ENCODE measurements around the gene AHSA1.
A peak's percentile ranks its signal among the peaks of the same experiment; 100 is the strongest.
"Not testable (repeated sequence)": the region's sequence is repeated elsewhere in the genome, so short reads cannot be mapped to it uniquely, and the experiment has no call there.

Gene AHSA1

DNA sequence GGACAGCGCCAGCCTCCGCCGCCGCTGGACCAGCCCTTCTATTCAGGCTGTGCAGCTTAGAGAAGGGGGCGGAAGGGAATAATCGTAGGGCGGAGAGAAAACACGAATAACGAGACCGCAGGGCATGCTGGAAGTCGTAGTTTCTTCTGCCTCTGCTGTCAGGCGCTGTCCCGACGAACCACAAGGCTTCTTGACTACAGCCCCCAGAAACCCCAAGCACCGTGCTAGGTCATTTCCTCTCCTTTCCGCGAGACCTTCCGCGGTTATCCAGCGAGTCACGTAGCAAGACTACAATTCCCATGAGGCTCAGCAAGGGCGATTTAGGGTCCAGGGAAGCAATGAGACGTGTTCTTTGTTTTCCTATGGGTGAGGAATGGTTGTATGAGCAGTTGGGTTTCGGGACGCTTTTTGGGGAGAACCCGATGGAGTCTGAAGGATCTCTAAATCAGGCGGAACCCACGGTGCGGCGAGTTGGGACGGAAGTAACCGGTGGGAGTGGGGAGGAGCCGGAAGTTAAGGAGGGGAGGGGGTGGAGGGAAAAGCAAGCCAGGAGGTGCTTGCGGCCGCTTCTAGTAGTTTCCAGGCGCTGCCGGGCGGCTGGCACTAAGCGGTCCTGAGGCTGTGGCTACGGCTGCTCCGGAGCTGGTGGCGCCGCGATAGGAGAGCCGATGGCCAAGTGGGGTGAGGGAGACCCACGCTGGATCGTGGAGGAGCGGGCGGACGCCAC, at the start of gene AHSA1, which contains the start of gene VIPAS39:
Gene AHSA1 (plus strand): TSS at position 572 of the 727 bp plus-strand sequence. CDS start 97 bp downstream, at position 669.
Gene VIPAS39 (minus strand): TSS at position 80 of the 727 bp plus-strand sequence. CDS start 3,499 bp downstream, outside the sequence.
- DNase-seq = peak; percentile 90

GRCh38 chr14:77409131-77409533, 48.8 kb upstream of the AHSA1 start:
- no peak for DNase-seq

DNA sequence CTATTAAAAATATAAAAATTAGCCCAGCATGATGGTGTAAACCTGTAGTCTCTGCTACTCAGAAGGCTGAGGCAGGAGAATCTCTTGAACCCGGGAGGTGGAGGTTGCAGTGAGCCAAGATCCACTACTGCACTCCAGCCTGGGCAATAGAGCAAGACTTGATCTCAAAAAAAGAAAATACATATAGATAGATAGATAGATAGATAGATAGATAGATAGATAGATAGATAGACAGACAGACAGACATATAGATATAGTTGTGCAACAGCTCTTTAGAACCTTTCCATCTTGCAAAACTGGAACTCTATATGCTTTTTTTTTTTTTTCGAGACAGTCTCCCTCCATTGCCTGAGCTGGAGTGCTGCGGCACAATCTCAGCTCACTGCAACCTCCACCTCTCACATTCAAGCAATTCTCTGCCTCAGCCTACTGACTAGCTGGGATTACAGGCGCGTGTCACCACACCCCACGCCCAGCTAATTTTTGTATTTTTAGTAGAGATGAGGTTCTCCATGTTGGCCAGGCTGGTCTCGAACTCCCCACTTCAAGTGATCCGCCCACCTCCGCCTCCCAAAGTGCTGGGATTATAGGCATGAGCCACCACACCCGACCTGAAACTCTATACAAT, 42.4 kb upstream of the AHSA1 start:
- DNase-seq = not testable (repeated sequence)

GRCh38 chr14:77416098-77416497, 41.8 kb upstream of the AHSA1 start:
- DNase-seq = not testable (repeated sequence)

GRCh38 chr14:77416836-77417235, 41.1 kb upstream of the AHSA1 start:
- DNase-seq = no peak

DNA sequence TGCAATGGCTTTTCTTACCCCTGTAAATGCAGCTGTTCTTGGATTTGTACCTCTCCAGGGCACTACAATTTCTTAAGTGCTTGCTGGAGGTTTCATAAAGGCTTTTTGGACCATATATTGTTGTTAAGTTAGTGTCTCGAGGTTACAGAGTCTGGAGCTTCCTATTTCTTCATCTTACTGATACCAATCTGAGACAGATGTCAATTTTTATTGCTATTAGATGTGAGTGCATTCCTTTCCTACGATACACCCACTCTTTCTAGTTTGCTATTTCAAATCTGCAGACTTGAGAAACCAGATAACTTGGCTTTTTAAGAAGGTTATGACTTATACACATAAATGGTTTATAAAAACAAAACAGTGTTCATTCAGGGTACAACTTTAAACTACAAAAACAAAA, 36.7 kb upstream of the AHSA1 start:
- DNase-seq = no peak

DNA sequence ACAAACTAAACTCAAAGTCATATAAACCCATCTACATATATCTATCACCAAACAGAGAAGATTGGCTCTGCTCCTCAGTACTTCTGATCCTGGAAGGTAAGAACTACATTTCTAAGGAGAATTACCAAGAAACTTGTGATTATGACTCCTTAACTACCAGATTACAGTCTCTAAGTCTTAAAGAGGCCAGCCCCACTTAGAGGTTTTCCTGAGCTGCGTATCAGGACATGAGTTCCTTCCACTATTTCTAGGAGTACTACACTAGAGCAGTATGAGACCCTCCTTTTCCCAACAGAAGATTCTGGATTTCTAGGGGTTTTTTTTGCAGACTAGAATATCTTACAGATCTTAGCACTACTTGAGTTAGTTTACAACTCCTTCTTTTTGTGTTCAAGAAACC, 34.5 kb upstream of the AHSA1 start, which contains the start of gene NOXRED1:
Gene NOXRED1 (minus strand): TSS at position 101 of the 400 bp plus-strand sequence. CDS start 634 bp downstream, outside the sequence.
- DNase-seq = no peak

- DNase-seq = no peak
Observed at GRCh38 chr14:77424862-77425261, 33.0 kb upstream of the AHSA1 start.

GRCh38 chr14:77426396-77426795, 31.5 kb upstream of the AHSA1 start:
- DNase-seq = no peak

DNA sequence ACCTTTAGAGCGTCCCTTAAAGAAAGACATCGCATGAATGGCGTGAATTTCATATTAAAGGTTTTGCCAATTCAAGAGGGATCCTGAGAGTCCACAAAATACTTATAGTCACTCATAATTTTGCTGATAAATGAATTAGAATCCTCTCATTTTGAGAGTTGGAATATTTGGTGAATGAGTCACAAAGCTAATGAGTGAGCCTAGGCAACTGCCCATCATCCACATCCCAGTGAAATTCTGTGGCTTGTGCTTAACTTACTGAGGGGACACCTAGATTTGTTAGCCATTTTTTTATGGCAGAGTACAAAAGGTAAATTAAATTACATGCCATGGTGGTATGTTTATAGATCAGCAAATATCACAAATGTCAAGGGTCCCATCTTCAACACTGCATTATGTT, 21.9 kb upstream of the AHSA1 start:
- no peak for DNase-seq

DNA sequence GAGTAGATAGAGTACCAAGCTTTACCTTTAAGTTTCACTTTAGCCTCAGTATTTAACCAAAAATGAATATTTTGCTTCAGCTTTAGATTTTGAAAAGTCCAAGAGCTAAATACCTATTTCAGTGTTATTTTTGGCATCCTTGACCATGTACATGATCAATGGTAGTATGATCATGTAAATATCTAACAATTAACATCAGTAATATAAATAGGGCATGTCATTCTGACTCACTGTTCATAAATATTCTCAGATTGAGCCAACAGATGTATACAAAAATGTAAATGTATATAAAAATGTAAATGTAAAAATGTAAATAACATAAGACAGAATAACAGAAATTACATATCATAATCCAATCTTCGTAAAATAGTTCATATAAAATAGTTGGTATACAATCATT, 19.3 kb upstream of the AHSA1 start:
- no peak for DNase-seq

GRCh38 chr14:77439861-77440260, 18.0 kb upstream of the AHSA1 start:
- DNase-seq = no peak

DNA sequence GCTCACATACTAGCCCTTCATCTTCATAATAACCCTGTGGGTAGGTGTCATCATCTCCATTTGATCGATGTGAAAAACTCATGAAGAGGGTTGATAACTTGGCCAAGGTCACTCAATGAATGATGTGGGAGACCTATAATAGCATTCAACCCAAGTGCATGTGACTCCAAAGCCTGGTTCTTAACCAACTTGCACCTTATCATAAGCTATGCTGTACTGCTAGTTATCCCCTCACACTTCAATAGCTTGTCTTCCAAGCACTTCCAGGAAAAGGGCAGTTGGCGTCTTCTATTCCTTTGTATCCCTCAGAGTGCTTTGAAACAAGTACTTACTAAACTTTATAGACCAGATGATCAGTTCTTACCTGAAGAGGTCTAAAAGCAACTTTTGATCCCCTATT, 15.7 kb upstream of the AHSA1 start:
- DNase-seq = no peak

GRCh38 chr14:77455966-77456640, 1.8 kb upstream of the AHSA1 start:
- no peak for DNase-seq

DNA sequence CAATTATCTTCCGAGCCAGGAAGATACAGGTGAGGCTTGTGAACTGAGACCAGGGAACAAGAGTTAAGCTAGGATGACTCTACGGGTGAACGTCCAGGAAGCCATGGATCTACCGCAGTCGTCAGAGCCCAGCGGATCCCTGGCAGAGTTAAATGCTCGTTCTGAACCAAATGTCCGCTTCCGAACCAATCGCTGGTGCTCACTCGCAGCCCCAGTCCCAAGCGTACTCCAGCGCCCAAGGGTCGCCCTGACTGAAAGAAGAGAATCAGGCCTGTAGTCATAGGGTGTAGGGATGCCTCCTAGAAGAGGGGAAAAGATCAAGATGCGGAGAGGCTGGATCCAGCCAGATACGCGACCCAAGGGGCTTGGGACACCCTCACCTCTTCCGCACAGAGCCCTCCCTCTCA, 775 bp upstream of the AHSA1 start:
- DNase-seq = no peak

DNA sequence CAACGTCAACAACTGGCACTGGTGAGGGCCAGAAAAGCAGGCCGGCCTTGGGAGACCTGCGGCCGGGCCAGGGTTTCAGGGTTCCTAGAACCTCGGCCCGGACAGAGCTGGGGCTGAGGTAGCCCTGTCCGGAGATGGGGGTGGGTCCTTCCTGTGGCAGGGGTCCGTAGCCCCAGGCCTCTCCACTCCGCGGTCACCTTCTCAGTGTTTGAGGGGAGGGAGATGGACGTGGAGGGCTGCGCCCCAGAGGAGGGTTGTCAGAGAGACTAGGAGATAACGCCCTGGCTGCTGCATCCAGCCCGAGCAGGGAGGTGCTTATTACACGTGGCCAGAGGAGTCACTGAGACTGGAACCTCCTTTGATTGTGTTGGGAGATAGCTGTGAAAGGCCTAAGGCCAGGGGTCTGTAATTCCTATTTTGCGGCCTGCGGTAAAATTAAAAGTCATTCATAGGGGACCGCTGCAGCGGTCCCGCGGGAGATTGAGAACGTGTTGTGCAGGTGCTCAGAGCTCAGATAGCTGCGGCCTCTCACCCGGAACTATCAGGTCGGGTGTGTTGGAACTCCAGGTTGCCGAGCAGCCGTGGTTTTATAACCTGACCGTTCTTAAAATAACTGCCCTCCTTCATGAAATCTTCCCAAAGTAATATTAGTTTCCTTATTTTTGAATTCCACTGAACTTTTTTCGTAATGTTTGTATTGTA, 507 bp downstream of the AHSA1 start:
- no peak for DNase-seq

GRCh38 chr14:77459072-77459723, 1.3 kb downstream of the AHSA1 start:
- DNase-seq = peak; percentile 14

- no peak for DNase-seq
Observed at GRCh38 chr14:77467801-77468200, 9.9 kb downstream of the AHSA1 start.

GRCh38 chr14:77469067-77469505, 11.2 kb downstream of the AHSA1 start:
- DNase-seq = no peak

DNA sequence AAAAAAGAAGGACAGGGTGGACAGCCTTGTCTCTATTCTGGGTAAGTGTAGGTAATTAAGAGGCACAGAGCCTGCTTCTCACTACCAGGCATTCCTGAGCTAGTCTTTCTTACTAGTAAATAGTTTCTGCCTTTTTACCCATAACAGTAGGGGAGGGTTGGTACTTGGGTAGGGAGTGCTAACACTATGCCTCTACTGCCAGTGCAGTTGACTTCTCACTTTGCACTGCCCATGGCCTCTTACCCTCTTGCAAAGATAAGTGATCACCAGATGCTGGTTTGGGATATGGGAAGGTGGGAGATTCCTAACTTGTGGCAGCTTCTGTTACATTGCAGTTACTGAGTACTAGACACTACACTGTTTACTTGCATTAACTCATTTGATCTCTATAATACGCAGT, 11.6 kb downstream of the AHSA1 start:
- no peak for DNase-seq

GRCh38 chr14:77470224-77470870, 12.5 kb downstream of the AHSA1 start:
- no peak for DNase-seq

DNA sequence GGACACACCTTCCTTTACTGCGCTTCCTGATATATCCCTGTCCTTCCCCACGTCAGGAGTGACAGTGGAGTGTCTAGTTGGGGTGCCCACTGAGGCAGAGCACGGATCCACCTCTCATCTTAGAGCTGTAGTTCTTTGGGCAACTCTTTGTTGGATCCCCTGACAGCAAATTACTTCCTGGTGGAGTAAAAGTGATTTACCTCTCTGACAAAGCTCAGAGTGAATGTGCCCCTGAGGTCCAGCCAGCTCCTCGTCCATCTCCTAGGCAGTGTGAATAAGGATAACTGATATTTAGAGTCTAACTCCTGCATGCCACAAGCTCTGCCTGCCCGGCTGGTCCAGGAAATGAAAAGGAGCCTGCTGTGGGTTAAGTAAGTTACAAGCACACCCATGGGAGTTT, 16.0 kb downstream of the AHSA1 start:
- no peak for DNase-seq
